Endothelial cell of umbilical vein (primary cell): ENCODE data around the gene LRIT2. TPM values are rescaled to one million over a fixed set of nuclear protein-coding genes. Genes with fewer than 3 reads are reported as not detected.

Experiments
- BruUV-seq: library from RNA; stranded (reverse); fragments of 400-500 nt; replicated peaks from 2 replicates; lab custom pipeline; 2021; lab: Mats Ljungman, UMichigan
- CTCF ChIA-PET: fragments of 300-600, 350-600 bp; sonication (Branson Sonifier 250); formaldehyde crosslinking; loops from one replicate; lab custom pipeline; 2021; ENCODE audit warnings: antibody characterized with exemption, inconsistent platforms; lab: Charles Lee
- POLR2A ChIA-PET: fragments of 300-600, 350-600 bp; sonication (Branson Sonifier 250); formaldehyde crosslinking; loops from one replicate; lab custom pipeline; 2021; ENCODE audit warnings: antibody characterized with exemption, inconsistent platforms; lab: Charles Lee
- DNase-seq: peaks from one replicate; pipeline ENCODE4 v3.0.0-alpha.2; 2011; ENCODE audit warnings: low read depth, low spot score
- FAIRE-seq: peaks from 2 replicates; lab custom pipeline; 2011; peaks lifted over from hg19 to GRCh38; lab: Jason Lieb, UNC
- H2AFZ ChIP-seq: 2 replicates; pipeline ENCODE4 v1.6.0; 2012; ENCODE audit warnings: low read depth, low read length, control low read depth, inconsistent platforms
- H3K27ac ChIP-seq: 2 replicates; pipeline ENCODE4 v1.5.1; 2011; ENCODE audit warnings: low read depth, mild to moderate bottlenecking, control low read depth, low read length, moderate library complexity; ENCODE audit not compliant: insufficient read depth
- H3K27me3 ChIP-seq, 2 experiments: 2 replicates each; pipeline versions ENCODE4 v1.6.0 to v1.6.1; 2011; ENCODE audit warnings: low read length in 2 of 2, mixed read lengths in 1 of 2; ENCODE audit not compliant: control insufficient read depth in 2 of 2, insufficient read depth in 2 of 2
- H3K36me3 ChIP-seq, 2 experiments: 2 replicates in 1 of 2; 3 replicates in 1 of 2; pipeline ENCODE4 v1.5.1; 2011; ENCODE audit warnings: low read length in 2 of 2, mild to moderate bottlenecking in 1 of 2, moderate library complexity in 1 of 2; ENCODE audit not compliant: control insufficient read depth in 2 of 2, insufficient read depth in 2 of 2; ENCODE audit errors: extremely low read depth in 1 of 2
- H3K4me1 ChIP-seq: 3 replicates; pipeline ENCODE4 v1.5.1; 2011; ENCODE audit warnings: mild to moderate bottlenecking, low read length; ENCODE audit not compliant: control insufficient read depth, insufficient read depth; ENCODE audit errors: extremely low read depth
- H3K4me2 ChIP-seq: 2 replicates; pipeline ENCODE4 v1.6.1; 2011; ENCODE audit warnings: low read length, control low read depth, mixed read lengths; ENCODE audit not compliant: insufficient read depth
- H3K4me3 ChIP-seq, 3 experiments: fragments of 200-600 bp in 1 of 3; sonication (generic), shearing (Covaris generic) in 1 of 3; replicated peaks in 1 of 3; 2 replicates each; pipeline ENCODE4 v1.5.1; 2011 to 2016; ENCODE audit warnings: control low read depth in 3 of 3, low read length in 3 of 3, mild to moderate bottlenecking in 2 of 3, inconsistent platforms in 1 of 3, low read depth in 1 of 3, moderate library complexity in 1 of 3; ENCODE audit not compliant: insufficient read depth in 1 of 3
- H3K79me2 ChIP-seq: 2 replicates; pipeline ENCODE4 v1.6.0; 2012; ENCODE audit warnings: low read length, inconsistent platforms; ENCODE audit not compliant: control insufficient read depth, insufficient read depth
- H3K9ac ChIP-seq: replicated peaks from 2 replicates; pipeline ENCODE3; 2011; ENCODE audit warnings: low read length, control low read depth; ENCODE audit not compliant: insufficient read depth; ENCODE audit errors: extremely low read depth
- H3K9me1 ChIP-seq: replicated peaks from 3 replicates; pipeline ENCODE4 v1.6.0; 2011; ENCODE audit warnings: mild to moderate bottlenecking, low read length; ENCODE audit not compliant: control insufficient read depth, insufficient read depth; ENCODE audit errors: extremely low read depth
- H3K9me3 ChIP-seq: replicated peaks from 2 replicates; pipeline ENCODE4 v1.5.1; 2012; ENCODE audit warnings: low read length, inconsistent platforms; ENCODE audit not compliant: control insufficient read depth, insufficient read depth
- H4K20me1 ChIP-seq: replicated peaks from 2 replicates; pipeline ENCODE3; 2011; ENCODE audit warnings: mild to moderate bottlenecking, low read length; ENCODE audit not compliant: control insufficient read depth, insufficient read depth; ENCODE audit errors: extremely low read depth
- EZH2 ChIP-seq: IDR thresholded peaks from 2 replicates; pipeline ENCODE4 v1.6.1; 2012; ENCODE audit warnings: borderline replicate concordance, low read depth, mild to moderate bottlenecking, moderate library complexity, low read length, inconsistent platforms; ENCODE audit not compliant: severe bottlenecking
- FOS ChIP-seq: IDR thresholded peaks from 2 replicates; pipeline ENCODE4 v1.6.1; 2011; ENCODE audit warnings: mild to moderate bottlenecking, low read length, moderate library complexity, borderline replicate concordance; ENCODE audit not compliant: insufficient read depth
- JUN ChIP-seq: IDR thresholded peaks from 2 replicates; pipeline ENCODE4 v1.6.1; 2011; ENCODE audit warnings: borderline replicate concordance, low read depth; ENCODE audit not compliant: insufficient read length, insufficient read depth
- MYC ChIP-seq: IDR thresholded peaks from one replicate; pipeline ENCODE4 v1.6.1; 2011; ENCODE audit warnings: mild to moderate bottlenecking, low read depth, low read length
- POLR2A ChIP-seq: IDR thresholded peaks from 2 replicates; pipeline ENCODE4 v1.6.1; 2012; ENCODE audit warnings: low read depth, mild to moderate bottlenecking, control low read depth, low read length
- POLR2AphosphoS5 ChIP-seq: IDR thresholded peaks from 2 replicates; pipeline ENCODE4 v1.6.1; 2012; ENCODE audit warnings: low read depth, mild to moderate bottlenecking, control low read depth, low read length, moderate library complexity; ENCODE audit not compliant: insufficient read depth
- dilution Hi-C: fragments of 300-500 bp; cut with MboI; formaldehyde crosslinking; loops from one replicate; pipeline ENCODE4 v1.15.0; 2019; ENCODE audit warnings: low sequenced_read_pairs; ENCODE audit not compliant: extremely low pct_ligation_motif_present
- intact Hi-C: fragments of 100-400 bp; cut with micrococcal nuclease; formaldehyde crosslinking; loops from one replicate; pipeline ENCODE4 v1.10.0; 2022
- polyA plus RNA-seq, 4 experiments: library from polyadenylated mRNA; depleted of rRNA in 3 of 4; stranded (reverse) in 3 of 4; unstranded in 1 of 4; fragments of >200 nt; gene quantifications; 2 replicates each; pipeline versions ENCODE4 v1.2.1 to v1.2.3, GENCODE V29; 2011 to 2012; ENCODE audit warnings: missing spikeins in 1 of 4
- total RNA-seq: library from RNA; stranded (reverse); gene quantifications from 2 replicates; pipeline ENCODE4 v1.2.3, GENCODE V29; 2021

The LRIT2 gene
- total and polyA plus RNA-seq, 2 donors (not counting 3 experiments of a cell fraction or from before 2014, with no cell fraction given): not detected

GRCh38 chr10:84193327-84193726 is 32.0 kb downstream of the LRIT2 start:
- Histone ChIP-seq H3K36me3 (no peaks in the 10 kb centered on the region), H3K9me1 (no peaks in the 10 kb centered on the region), H3K4me1 (no peaks in the 10 kb centered on the region), H3K4me3 (no peak overlapping the region), H4K20me1 (no peaks in the 10 kb centered on the region), H3K79me2 (no peaks in the 10 kb centered on the region), H3K27me3 (peaks cover 31% of the 10 kb centered on the region in 2 experiments), H3K9ac (no peak overlapping the region), H3K4me2 (no peak overlapping the region), H3K9me3 (no peaks in the 10 kb centered on the region), H3K27ac (no peak overlapping the region), H2AFZ (no peak overlapping the region)
- dilution Hi-C loops (no loop called here), intact Hi-C loops (no loop called here)
- TF ChIP-seq MYC (no peak), POLR2A (no peak)
- FAIRE-seq (no peak), DNase-seq (no peak)
- ChIA-PET POLR2A (no interaction called here), CTCF (no interaction called here)
- no TSS peak for BruUV-seq

- no peak overlapping the region for H3K27ac ChIP-seq
- no peaks in the 10 kb centered on the region for H3K79me2 ChIP-seq
- FAIRE-seq: no peak
- ChIA-PET POLR2A (no interaction called here), CTCF (no interaction called here)
- intact Hi-C loops: no loop called here
- H4K20me1 ChIP-seq: no peaks in the 10 kb centered on the region
- H3K36me3 ChIP-seq: no peaks in the 10 kb centered on the region
- no peaks in the 10 kb centered on the region for H3K9me1 ChIP-seq
- H3K4me2 ChIP-seq: no peak overlapping the region
- H3K4me3 ChIP-seq: no peak overlapping the region
- BruUV-seq: no TSS peak
- TF ChIP-seq FOS (no peak), POLR2AphosphoS5 (no peak), JUN (no peak), EZH2 (no peak)
- H3K27me3 ChIP-seq: peaks cover 24 to 29% of the 10 kb centered on the region in 2 experiments
- no peak overlapping the region for H2AFZ ChIP-seq
- dilution Hi-C loops: no loop called here
- H3K9me3 ChIP-seq: no peaks in the 10 kb centered on the region
- H3K9ac ChIP-seq: no peak overlapping the region
- no peak for DNase-seq
- H3K4me1 ChIP-seq: no peaks in the 10 kb centered on the region
These were observed 34.2 kb downstream of the LRIT2 start for GRCh38 chr10:84191106-84191505.
